Breast epithelium (tissue), 4 donors: ENCODE measurements around the gene GNG7. TPM values are rescaled to one million over a fixed set of nuclear protein-coding genes. Genes with fewer than 3 reads are reported as not detected.

Experiments used
- DNase-seq, 2 donors: peaks; one replicate each; pipeline ENCODE4 v3.0.0-alpha.2; 2019; ENCODE audit warnings: low spot score in 2 of 2
- H3K27ac ChIP-seq, 2 donors: fragments of 200-600 bp; sonication (generic) in 1 of 2; one replicate each; pipeline ENCODE4 v1.5.1; 2016 to 2019; ENCODE audit warnings: mild to moderate bottlenecking in 1 of 2
- H3K27me3 ChIP-seq, 2 donors: fragments of 200-600 bp; sonication (generic) in 1 of 2; one replicate each; pipeline versions ENCODE4 v1.5.1 to v1.6.0; 2017 to 2019; ENCODE audit warnings: control low read depth in 1 of 2, mild to moderate bottlenecking in 1 of 2
- H3K36me3 ChIP-seq: fragments of 200-600 bp; one replicate; pipeline ENCODE4 v1.5.1; 2019
- H3K4me1 ChIP-seq, 2 donors: fragments of 200-600 bp; sonication (generic); one replicate each; pipeline ENCODE4 v1.5.1; 2016 to 2019; ENCODE audit warnings: control low read depth in 1 of 2
- H3K4me3 ChIP-seq, 3 donors: fragments of 200-600 bp; sonication (generic); 1 replicate in 2 of 3; 2 replicates in 1 of 3; pipeline ENCODE4 v1.5.1; 2016 to 2019; ENCODE audit warnings: mild to moderate bottlenecking in 3 of 3, moderate library complexity in 2 of 3
- H3K9me3 ChIP-seq, 2 donors: fragments of 200-600 bp; sonication (generic) in 1 of 2; one replicate each; pipeline ENCODE4 v1.5.1; 2016 to 2019; ENCODE audit warnings: control low read depth in 1 of 2
- CTCF ChIP-seq, 3 donors: fragments of 450-650 bp; IDR thresholded peaks; one replicate each; pipeline ENCODE4 v1.5.1; 2016 to 2017; ENCODE audit warnings: antibody characterized with exemption in 3 of 3, mild to moderate bottlenecking in 3 of 3, moderate library complexity in 3 of 3
- POLR2A ChIP-seq: fragments of 450-650 bp; IDR thresholded peaks from one replicate; pipeline ENCODE4 v1.6.1; 2016; ENCODE audit warnings: antibody characterized with exemption, mild to moderate bottlenecking, moderate library complexity
- POLR2AphosphoS5 ChIP-seq, 3 donors: sonication (generic); formaldehyde crosslinking; IDR thresholded peaks; one replicate each; pipeline ENCODE4 v1.6.1; 2017; ENCODE audit warnings: antibody characterized with exemption in 3 of 3
- intact Hi-C: fragments of 100-400 bp; cut with DNase I; formaldehyde crosslinking; loops from one replicate; pipeline ENCODE4 v1.15.1; 2023; ENCODE audit warnings: low total_unique reads
- total RNA-seq, 3 donors: library from RNA; depleted of rRNA; stranded (reverse); fragments of >200 nt; gene quantifications; one replicate each; pipeline ENCODE4 v1.1.0, GENCODE V29; 2016

Gene GNG7
- total RNA-seq, 3 donors from 2014 or later: 1.6 to 7.8 (median 4.3) TPM

- intact Hi-C loops: no loop called here
- DNase-seq: no peak
- Histone ChIP-seq H3K4me1 (peaks cover 0 to under 1% of the 10 kb centered on the region in 2 donors), H3K4me3 (no peak overlapping the region), H3K27ac (peak overlapping the region in 1 of 2 donors; percentile 48), H3K9me3 (peaks cover 0 to 4% of the 10 kb centered on the region in 2 donors), H3K27me3 (no peaks in the 10 kb centered on the region), H3K36me3 (no peaks in the 10 kb centered on the region)
- TF ChIP-seq POLR2A (no peak), POLR2AphosphoS5 (IDR thresholded peaks at IDR 0.05) (no peak), CTCF (IDR thresholded peaks at IDR 0.05) (no peak)
These were observed 83.4 kb downstream of the GNG7 start for GRCh38 chr19:2619076-2619475.

- DNase-seq: peak in 1 of 2 donors; percentile 45
- no peaks in the 10 kb centered on the region for H3K36me3 ChIP-seq
- H3K4me3 ChIP-seq: no peak overlapping the region
- peaks cover 0 to 3% of the 10 kb centered on the region in 2 donors for H3K4me1 ChIP-seq
- H3K27me3 ChIP-seq: no peaks in the 10 kb centered on the region
- peaks cover 0 to 4% of the 10 kb centered on the region in 2 donors for H3K9me3 ChIP-seq
- intact Hi-C loops: no loop called here
- TF ChIP-seq POLR2A: no peak
- peak in 1 of 3 donors; percentile 29 for TF ChIP-seq POLR2AphosphoS5 (IDR thresholded peaks at IDR 0.05)
- H3K27ac ChIP-seq: peak overlapping the region in 1 of 2 donors; percentile 45
These were observed 83.9 kb downstream of the GNG7 start for GRCh38 chr19:2618611-2619010.

GRCh38 chr19:2617393-2618165 lies 84.9 kb downstream of the GNG7 start:
- TF ChIP-seq POLR2AphosphoS5 (IDR thresholded peaks at IDR 0.05) (no peak), CTCF (IDR thresholded peaks at IDR 0.05) (no peak), POLR2A (no peak)
- H3K9me3 ChIP-seq: peaks cover 0 to 4% of the 10 kb centered on the region in 2 donors
- intact Hi-C loops: no loop called here
- no peak for DNase-seq
- H3K4me3 ChIP-seq: no peak overlapping the region
- H3K36me3 ChIP-seq: no peaks in the 10 kb centered on the region
- H3K27ac ChIP-seq: peak overlapping the region in 1 of 2 donors; percentile 58
- no peaks in the 10 kb centered on the region for H3K27me3 ChIP-seq
- peaks cover 0 to 3% of the 10 kb centered on the region in 2 donors for H3K4me1 ChIP-seq

GRCh38 chr19:2616741-2617392 lies 85.6 kb downstream of the GNG7 start:
- TF ChIP-seq CTCF (IDR thresholded peaks at IDR 0.05) (no peak), POLR2A (no peak), POLR2AphosphoS5 (IDR thresholded peaks at IDR 0.05) (no peak)

GRCh38 chr19:2615782-2616181 lies 86.7 kb downstream of the GNG7 start:
- H3K4me1 ChIP-seq: peaks cover 0 to 3% of the 10 kb centered on the region in 2 donors
- DNase-seq: no peak
- TF ChIP-seq POLR2A (no peak), CTCF (IDR thresholded peaks at IDR 0.05) (no peak), POLR2AphosphoS5 (IDR thresholded peaks at IDR 0.05) (no peak)
- H3K9me3 ChIP-seq: peaks cover 0 to 4% of the 10 kb centered on the region in 2 donors
- H3K27ac ChIP-seq: no peak overlapping the region
- no peak overlapping the region for H3K4me3 ChIP-seq
- intact Hi-C loops: no loop called here
- no peaks in the 10 kb centered on the region for H3K36me3 ChIP-seq
- no peaks in the 10 kb centered on the region for H3K27me3 ChIP-seq

More at GRCh38 chr19:2616741-2617392, 85.6 kb downstream of the GNG7 start:
- intact Hi-C loops: no loop called here
- Histone ChIP-seq H3K9me3 (peaks cover 0 to 4% of the 10 kb centered on the region in 2 donors), H3K4me1 (peaks cover 0 to 3% of the 10 kb centered on the region in 2 donors), H3K4me3 (no peak overlapping the region), H3K36me3 (no peaks in the 10 kb centered on the region), H3K27me3 (no peaks in the 10 kb centered on the region), H3K27ac (peak overlapping the region in 1 of 2 donors; percentile 58)
- DNase-seq: no peak
